B cell (primary cell): ENCODE measurements around the gene JCAD.

Experiments
- CTCF ChIP-seq: fragments of 200-600 bp; IDR thresholded peaks from one replicate; pipeline ENCODE4 v1.8.0; 2022; ENCODE audit warnings: antibody characterized with exemption, mild to moderate bottlenecking
- EZH2 ChIP-seq: IDR thresholded peaks from 2 replicates; pipeline ENCODE4 v1.6.1; 2012; ENCODE audit warnings: borderline replicate concordance, low read depth, mild to moderate bottlenecking, moderate library complexity, low read length; ENCODE audit not compliant: insufficient read depth, poor library complexity, severe bottlenecking

- TF ChIP-seq CTCF = no peak
- no peak for TF ChIP-seq EZH2
Measured at GRCh38 chr10:30029164-30029871, 30.1 kb downstream of the JCAD start.
